ENCODE results near the gene PRX.
"Not testable (repeated sequence)": the region's sequence is repeated elsewhere in the genome, so short reads cannot be mapped to it uniquely, and the experiment has no call there.

DNA sequence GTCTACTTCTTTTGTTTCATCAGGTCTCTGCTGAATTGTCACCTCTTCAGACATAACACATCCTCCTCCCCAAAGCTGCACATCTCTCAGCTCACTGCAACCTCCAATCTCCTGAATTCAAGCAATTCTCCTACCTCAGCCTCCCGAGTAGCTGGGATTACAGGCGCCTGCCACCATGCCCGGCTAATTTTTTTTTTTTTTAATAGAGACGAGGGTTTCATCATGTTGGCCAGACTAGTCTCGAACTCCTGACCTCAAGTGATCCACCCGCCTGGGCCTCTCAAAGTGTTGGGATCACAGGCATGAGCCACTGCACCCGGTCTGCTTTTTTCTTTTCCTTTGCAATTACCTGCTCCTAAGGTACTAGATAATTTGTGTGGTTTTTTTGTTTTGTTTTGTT, 19.6 kb upstream of the PRX start:
- TF ChIP-seq, protein P1, sequence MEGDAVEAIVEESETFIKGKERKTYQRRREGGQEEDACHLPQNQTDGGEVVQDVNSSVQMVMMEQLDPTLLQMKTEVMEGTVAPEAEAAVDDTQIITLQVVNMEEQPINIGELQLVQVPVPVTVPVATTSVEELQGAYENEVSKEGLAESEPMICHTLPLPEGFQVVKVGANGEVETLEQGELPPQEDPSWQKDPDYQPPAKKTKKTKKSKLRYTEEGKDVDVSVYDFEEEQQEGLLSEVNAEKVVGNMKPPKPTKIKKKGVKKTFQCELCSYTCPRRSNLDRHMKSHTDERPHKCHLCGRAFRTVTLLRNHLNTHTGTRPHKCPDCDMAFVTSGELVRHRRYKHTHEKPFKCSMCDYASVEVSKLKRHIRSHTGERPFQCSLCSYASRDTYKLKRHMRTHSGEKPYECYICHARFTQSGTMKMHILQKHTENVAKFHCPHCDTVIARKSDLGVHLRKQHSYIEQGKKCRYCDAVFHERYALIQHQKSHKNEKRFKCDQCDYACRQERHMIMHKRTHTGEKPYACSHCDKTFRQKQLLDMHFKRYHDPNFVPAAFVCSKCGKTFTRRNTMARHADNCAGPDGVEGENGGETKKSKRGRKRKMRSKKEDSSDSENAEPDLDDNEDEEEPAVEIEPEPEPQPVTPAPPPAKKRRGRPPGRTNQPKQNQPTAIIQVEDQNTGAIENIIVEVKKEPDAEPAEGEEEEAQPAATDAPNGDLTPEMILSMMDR (conservative IDR thresholded peaks at IDR 0.05), result not testable (repeated sequence)
- TF ChIP-seq EZH2 (IDR thresholded peaks at IDR 0.05; ENCODE audit: low read depth), result not testable (repeated sequence)
